ENCODE measurements around the gene TRMT1L.

The TRMT1L gene

GRCh38 chr1:185094761-185095160 lies 62.0 kb downstream of the TRMT1L start:
- no peak for TF ChIP-seq CTCF (conservative IDR thresholded peaks at IDR 0.05; ENCODE audit: low read length)
- H3K4me3 ChIP-seq (ENCODE audit: low read length), result no peak overlapping the region
- DNase-seq (ENCODE audit: low read depth), result no peak

GRCh38 chr1:185091480-185091879 lies 65.3 kb downstream of the TRMT1L start:
- no peak for DNase-seq (ENCODE audit: low read depth)

GRCh38 chr1:185087746-185088145 lies 69.0 kb downstream of the TRMT1L start:
- DNase-seq (ENCODE audit: low read depth), result no peak
- TF ChIP-seq CTCF (conservative IDR thresholded peaks at IDR 0.05; ENCODE audit: low read length), result no peak
- H3K4me3 ChIP-seq (ENCODE audit: low read length), result no peak overlapping the region

More at GRCh38 chr1:185091480-185091879, 65.3 kb downstream of the TRMT1L start:
- TF ChIP-seq CTCF (conservative IDR thresholded peaks at IDR 0.05; ENCODE audit: low read length), result no peak
- no peak overlapping the region for H3K4me3 ChIP-seq (ENCODE audit: low read length)

GRCh38 chr1:185087101-185087500 lies 69.7 kb downstream of the TRMT1L start:
- TF ChIP-seq CTCF (conservative IDR thresholded peaks at IDR 0.05; ENCODE audit: low read length), result no peak
- no peak overlapping the region for H3K4me3 ChIP-seq (ENCODE audit: low read length)
- no peak for DNase-seq (ENCODE audit: low read depth)

GRCh38 chr1:185083818-185084217 lies 72.9 kb downstream of the TRMT1L start:
- TF ChIP-seq CTCF (conservative IDR thresholded peaks at IDR 0.05; ENCODE audit: low read length), result no peak
- DNase-seq (ENCODE audit: low read depth), result no peak
- no peak overlapping the region for H3K4me3 ChIP-seq (ENCODE audit: low read length)

GRCh38 chr1:185080422-185080821 lies 76.3 kb downstream of the TRMT1L start:
- no peak overlapping the region for H3K4me3 ChIP-seq (ENCODE audit: low read length)
- no peak for TF ChIP-seq CTCF (conservative IDR thresholded peaks at IDR 0.05; ENCODE audit: low read length)
- no peak for DNase-seq (ENCODE audit: low read depth)

- no peak overlapping the region for H3K4me3 ChIP-seq (ENCODE audit: low read length)
- no peak for TF ChIP-seq CTCF (conservative IDR thresholded peaks at IDR 0.05; ENCODE audit: low read length)
- no peak for DNase-seq (ENCODE audit: low read depth)
These were observed 79.4 kb downstream of the TRMT1L start for GRCh38 chr1:185077374-185077773.

Data from AG10803 (cell line).